Astrocyte (in vitro differentiated cells and primary cell): ENCODE data around the gene HNF1A. TPM values are rescaled to one million over a fixed set of nuclear protein-coding genes. Genes with fewer than 3 reads are reported as not detected.
A peak's percentile ranks its signal among the peaks of the same experiment; 100 is the strongest.

Experiments used
- DNase-seq: peaks from one replicate; pipeline ENCODE4 v3.0.0-alpha.2; 2010; ENCODE audit warnings: low read depth
- FAIRE-seq: peaks from 2 replicates; lab custom pipeline; 2011; peaks lifted over from hg19 to GRCh38; lab: Jason Lieb, UNC
- H2AFZ ChIP-seq: 2 replicates; pipeline ENCODE4 v1.6.0; 2012; ENCODE audit warnings: low read depth, low read length, inconsistent platforms
- H3K27ac ChIP-seq: 2 replicates; pipeline ENCODE4 v1.5.1; 2011; ENCODE audit warnings: low read depth, low read length, inconsistent platforms
- H3K27me3 ChIP-seq: 2 replicates; pipeline ENCODE4 v1.6.0; 2011; ENCODE audit warnings: low read length, inconsistent platforms; ENCODE audit not compliant: insufficient read depth
- H3K36me3 ChIP-seq: 2 replicates; pipeline ENCODE4 v1.5.1; 2011; ENCODE audit warnings: low read length, inconsistent platforms; ENCODE audit not compliant: insufficient read depth
- H3K4me1 ChIP-seq: 2 replicates; pipeline ENCODE4 v1.5.1; 2011; ENCODE audit warnings: low read length, inconsistent platforms; ENCODE audit not compliant: insufficient read depth
- H3K4me2 ChIP-seq: 2 replicates; pipeline ENCODE4 v1.6.0; 2012; ENCODE audit warnings: low read length, inconsistent platforms
- H3K4me3 ChIP-seq: 2 replicates; pipeline ENCODE4 v1.5.1; 2011; ENCODE audit warnings: low read depth, mild to moderate bottlenecking, low read length, inconsistent platforms; ENCODE audit not compliant: insufficient read depth
- H3K79me2 ChIP-seq: 2 replicates; pipeline ENCODE4 v1.6.0; 2012; ENCODE audit warnings: mild to moderate bottlenecking, low read length, inconsistent platforms; ENCODE audit not compliant: insufficient read depth
- H3K9ac ChIP-seq: 2 replicates; pipeline ENCODE4 v1.6.0; 2012; ENCODE audit warnings: mild to moderate bottlenecking, low read length, inconsistent platforms
- H3K9me3 ChIP-seq: 2 replicates; pipeline ENCODE4 v1.5.1; 2012; ENCODE audit warnings: low read depth, mild to moderate bottlenecking, low read length, inconsistent platforms; ENCODE audit not compliant: insufficient read depth
- H4K20me1 ChIP-seq: 2 replicates; pipeline ENCODE4 v1.6.0; 2012; ENCODE audit warnings: low read length, inconsistent platforms; ENCODE audit not compliant: insufficient read depth
- H3K27ac Mint-ChIP-seq: one replicate; pipeline ENCODE4 v1.8.0; 2021; ENCODE audit warnings: mild to moderate bottlenecking, mixed read lengths; ENCODE audit not compliant: unreplicated experiment
- H3K27me3 Mint-ChIP-seq: one replicate; pipeline ENCODE4 v1.8.0; 2021; ENCODE audit warnings: low read depth, mixed read lengths; ENCODE audit not compliant: unreplicated experiment
- H3K36me3 Mint-ChIP-seq: one replicate; pipeline ENCODE4 v1.8.0; 2021; ENCODE audit warnings: low read depth, mixed read lengths; ENCODE audit not compliant: unreplicated experiment
- H3K4me1 Mint-ChIP-seq: one replicate; pipeline ENCODE4 v1.8.0; 2021; ENCODE audit warnings: low read depth, mixed read lengths; ENCODE audit not compliant: unreplicated experiment
- H3K4me3 Mint-ChIP-seq: one replicate; pipeline ENCODE4 v1.8.0; 2021; ENCODE audit warnings: mild to moderate bottlenecking, moderate library complexity, mixed read lengths; ENCODE audit not compliant: unreplicated experiment
- H3K9me3 Mint-ChIP-seq: one replicate; pipeline ENCODE4 v1.8.0; 2021; ENCODE audit warnings: mild to moderate bottlenecking, mixed read lengths; ENCODE audit not compliant: unreplicated experiment
- CTCF ChIP-seq: IDR thresholded peaks from 2 replicates; pipeline ENCODE4 v1.5.1; 2011; ENCODE audit warnings: low read depth, mild to moderate bottlenecking, inconsistent platforms, low read length, moderate library complexity; ENCODE audit not compliant: insufficient read depth
- EZH2 ChIP-seq: IDR thresholded peaks from 2 replicates; pipeline ENCODE4 v1.6.1; 2012; ENCODE audit warnings: mild to moderate bottlenecking, low read length, inconsistent platforms; ENCODE audit not compliant: insufficient read depth
- total RNA-seq: library from RNA; stranded (reverse); gene quantifications from 2 replicates; pipeline ENCODE4 v1.2.1, GENCODE V29; 2021

Gene HNF1A
- total RNA-seq, 1 donor from 2014 or later, result not detected

GRCh38 chr12:121003650-121004049 is 25.3 kb downstream of the HNF1A start:
- DNase-seq, result no peak
- H3K4me1 Mint-ChIP-seq, result no peaks in the 10 kb centered on the region

GRCh38 chr12:121004253-121004815 is 26.0 kb downstream of the HNF1A start:
- TF ChIP-seq CTCF (no peak), EZH2 (no peak)
- no peaks in the 10 kb centered on the region for H3K79me2 ChIP-seq
- no peak overlapping the region for H3K4me2 ChIP-seq
- H4K20me1 ChIP-seq, result no peaks in the 10 kb centered on the region
- no peaks in the 10 kb centered on the region for H3K4me1 Mint-ChIP-seq
- no peaks in the 10 kb centered on the region for H3K27me3 Mint-ChIP-seq
- no peaks in the 10 kb centered on the region for H3K9me3 ChIP-seq
- H3K9me3 Mint-ChIP-seq, result no peaks in the 10 kb centered on the region
- no peak overlapping the region for H3K4me3 Mint-ChIP-seq
- no peak overlapping the region for H3K9ac ChIP-seq
- DNase-seq (no peak), FAIRE-seq (no peak)
- no peaks in the 10 kb centered on the region for H3K27me3 ChIP-seq
- H3K27ac ChIP-seq, result no peak overlapping the region
- no peaks in the 10 kb centered on the region for H3K4me1 ChIP-seq
- H2AFZ ChIP-seq, result no peak overlapping the region
- H3K4me3 ChIP-seq, result no peak overlapping the region
- peaks cover 23% of the 10 kb centered on the region for H3K36me3 Mint-ChIP-seq
- peaks cover 23% of the 10 kb centered on the region for H3K36me3 ChIP-seq
- H3K27ac Mint-ChIP-seq, result no peak overlapping the region

More at GRCh38 chr12:121003650-121004049, 25.3 kb downstream of the HNF1A start:
- no peak overlapping the region for H3K4me3 ChIP-seq
- no peak overlapping the region for H3K4me2 ChIP-seq
- peaks cover 19% of the 10 kb centered on the region for H3K36me3 ChIP-seq
- H3K27ac ChIP-seq, result no peak overlapping the region
- FAIRE-seq, result no peak
- no peaks in the 10 kb centered on the region for H3K27me3 ChIP-seq
- H3K79me2 ChIP-seq, result no peaks in the 10 kb centered on the region
- no peaks in the 10 kb centered on the region for H3K9me3 Mint-ChIP-seq
- no peak overlapping the region for H2AFZ ChIP-seq
- no peak overlapping the region for H3K4me3 Mint-ChIP-seq
- TF ChIP-seq CTCF (no peak), EZH2 (no peak)
- no peaks in the 10 kb centered on the region for H4K20me1 ChIP-seq
- no peaks in the 10 kb centered on the region for H3K9me3 ChIP-seq
- peaks cover 23% of the 10 kb centered on the region for H3K36me3 Mint-ChIP-seq
- no peaks in the 10 kb centered on the region for H3K27me3 Mint-ChIP-seq
- no peak overlapping the region for H3K9ac ChIP-seq
- H3K4me1 ChIP-seq, result no peaks in the 10 kb centered on the region
- no peak overlapping the region for H3K27ac Mint-ChIP-seq

- no peak for FAIRE-seq
- Mint-ChIP-seq H3K27ac (no peak overlapping the region), H3K36me3 (peaks cover 24% of the 10 kb centered on the region)
Measured at GRCh38 chr12:121005346-121005815, 27.0 kb downstream of the HNF1A start.

More at GRCh38 chr12:121005346-121005815, 27.0 kb downstream of the HNF1A start:
- TF ChIP-seq EZH2 (no peak), CTCF (peak; percentile 52)
- no peak for DNase-seq
- Histone ChIP-seq H3K27ac (no peak overlapping the region), H3K4me2 (no peak overlapping the region), H3K36me3 (peaks cover 31% of the 10 kb centered on the region), H3K79me2 (no peaks in the 10 kb centered on the region), H3K4me3 (no peak overlapping the region), H4K20me1 (peaks cover 1% of the 10 kb centered on the region), H3K9me3 (no peaks in the 10 kb centered on the region), H3K4me1 (no peaks in the 10 kb centered on the region), H3K27me3 (no peaks in the 10 kb centered on the region), H2AFZ (no peak overlapping the region), H3K9ac (no peak overlapping the region)
- no peak overlapping the region for H3K4me3 Mint-ChIP-seq
- H3K4me1 Mint-ChIP-seq, result no peaks in the 10 kb centered on the region
- H3K9me3 Mint-ChIP-seq, result no peaks in the 10 kb centered on the region
- H3K27me3 Mint-ChIP-seq, result no peaks in the 10 kb centered on the region
